Measurements from ENCODE around the gene LCE3B. TPM values are rescaled to one million over a fixed set of nuclear protein-coding genes. Genes with fewer than 3 reads are reported as not detected.
"Not testable (repeated sequence)": the region's sequence is repeated elsewhere in the genome, so short reads cannot be mapped to it uniquely, and the experiment has no call there.

LCE3B gene
- total RNA-seq, 1 experiment from 2014 or later, result not detected

DNA sequence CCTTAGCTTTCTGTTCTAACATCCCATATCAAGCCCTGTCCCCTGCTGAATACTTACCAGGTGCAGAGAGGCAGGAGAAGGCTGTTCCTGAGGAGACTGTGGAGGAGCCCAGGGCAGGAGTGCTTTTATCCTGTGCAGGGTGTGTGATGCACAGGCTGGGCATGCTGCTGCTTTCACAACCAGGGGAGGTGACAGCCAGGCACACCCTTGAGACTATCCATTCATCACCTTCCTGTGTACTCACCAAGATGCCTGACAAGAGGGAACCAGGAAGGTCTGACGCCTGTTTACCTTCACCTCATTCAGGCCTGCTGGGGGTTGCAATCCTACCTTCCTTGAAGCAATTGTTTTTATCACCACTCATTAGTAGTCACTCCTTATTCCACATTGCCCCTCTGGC, 46.9 kb upstream of the LCE3B start, which contains the start of gene LCE3E (continued):
- TF ChIP-seq, protein P1, sequence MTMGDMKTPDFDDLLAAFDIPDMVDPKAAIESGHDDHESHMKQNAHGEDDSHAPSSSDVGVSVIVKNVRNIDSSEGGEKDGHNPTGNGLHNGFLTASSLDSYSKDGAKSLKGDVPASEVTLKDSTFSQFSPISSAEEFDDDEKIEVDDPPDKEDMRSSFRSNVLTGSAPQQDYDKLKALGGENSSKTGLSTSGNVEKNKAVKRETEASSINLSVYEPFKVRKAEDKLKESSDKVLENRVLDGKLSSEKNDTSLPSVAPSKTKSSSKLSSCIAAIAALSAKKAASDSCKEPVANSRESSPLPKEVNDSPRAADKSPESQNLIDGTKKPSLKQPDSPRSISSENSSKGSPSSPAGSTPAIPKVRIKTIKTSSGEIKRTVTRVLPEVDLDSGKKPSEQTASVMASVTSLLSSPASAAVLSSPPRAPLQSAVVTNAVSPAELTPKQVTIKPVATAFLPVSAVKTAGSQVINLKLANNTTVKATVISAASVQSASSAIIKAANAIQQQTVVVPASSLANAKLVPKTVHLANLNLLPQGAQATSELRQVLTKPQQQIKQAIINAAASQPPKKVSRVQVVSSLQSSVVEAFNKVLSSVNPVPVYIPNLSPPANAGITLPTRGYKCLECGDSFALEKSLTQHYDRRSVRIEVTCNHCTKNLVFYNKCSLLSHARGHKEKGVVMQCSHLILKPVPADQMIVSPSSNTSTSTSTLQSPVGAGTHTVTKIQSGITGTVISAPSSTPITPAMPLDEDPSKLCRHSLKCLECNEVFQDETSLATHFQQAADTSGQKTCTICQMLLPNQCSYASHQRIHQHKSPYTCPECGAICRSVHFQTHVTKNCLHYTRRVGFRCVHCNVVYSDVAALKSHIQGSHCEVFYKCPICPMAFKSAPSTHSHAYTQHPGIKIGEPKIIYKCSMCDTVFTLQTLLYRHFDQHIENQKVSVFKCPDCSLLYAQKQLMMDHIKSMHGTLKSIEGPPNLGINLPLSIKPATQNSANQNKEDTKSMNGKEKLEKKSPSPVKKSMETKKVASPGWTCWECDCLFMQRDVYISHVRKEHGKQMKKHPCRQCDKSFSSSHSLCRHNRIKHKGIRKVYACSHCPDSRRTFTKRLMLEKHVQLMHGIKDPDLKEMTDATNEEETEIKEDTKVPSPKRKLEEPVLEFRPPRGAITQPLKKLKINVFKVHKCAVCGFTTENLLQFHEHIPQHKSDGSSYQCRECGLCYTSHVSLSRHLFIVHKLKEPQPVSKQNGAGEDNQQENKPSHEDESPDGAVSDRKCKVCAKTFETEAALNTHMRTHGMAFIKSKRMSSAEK (CRISPR knock-in tag; IDR thresholded peaks at IDR 0.05; ENCODE audit: borderline replicate concordance), result no peak
- TF ChIP-seq, protein P2, sequence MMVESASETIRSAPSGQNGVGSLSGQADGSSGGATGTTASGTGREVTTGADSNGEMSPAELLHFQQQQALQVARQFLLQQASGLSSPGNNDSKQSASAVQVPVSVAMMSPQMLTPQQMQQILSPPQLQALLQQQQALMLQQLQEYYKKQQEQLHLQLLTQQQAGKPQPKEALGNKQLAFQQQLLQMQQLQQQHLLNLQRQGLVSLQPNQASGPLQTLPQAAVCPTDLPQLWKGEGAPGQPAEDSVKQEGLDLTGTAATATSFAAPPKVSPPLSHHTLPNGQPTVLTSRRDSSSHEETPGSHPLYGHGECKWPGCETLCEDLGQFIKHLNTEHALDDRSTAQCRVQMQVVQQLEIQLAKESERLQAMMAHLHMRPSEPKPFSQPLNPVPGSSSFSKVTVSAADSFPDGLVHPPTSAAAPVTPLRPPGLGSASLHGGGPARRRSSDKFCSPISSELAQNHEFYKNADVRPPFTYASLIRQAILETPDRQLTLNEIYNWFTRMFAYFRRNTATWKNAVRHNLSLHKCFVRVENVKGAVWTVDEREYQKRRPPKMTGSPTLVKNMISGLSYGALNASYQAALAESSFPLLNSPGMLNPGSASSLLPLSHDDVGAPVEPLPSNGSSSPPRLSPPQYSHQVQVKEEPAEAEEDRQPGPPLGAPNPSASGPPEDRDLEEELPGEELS (CRISPR knock-in tag; IDR thresholded peaks at IDR 0.05), result no peak
- no peak for TF ChIP-seq SP1 (CRISPR knock-in tag; conservative IDR thresholded peaks at IDR 0.05)
- TF ChIP-seq, protein P3, sequence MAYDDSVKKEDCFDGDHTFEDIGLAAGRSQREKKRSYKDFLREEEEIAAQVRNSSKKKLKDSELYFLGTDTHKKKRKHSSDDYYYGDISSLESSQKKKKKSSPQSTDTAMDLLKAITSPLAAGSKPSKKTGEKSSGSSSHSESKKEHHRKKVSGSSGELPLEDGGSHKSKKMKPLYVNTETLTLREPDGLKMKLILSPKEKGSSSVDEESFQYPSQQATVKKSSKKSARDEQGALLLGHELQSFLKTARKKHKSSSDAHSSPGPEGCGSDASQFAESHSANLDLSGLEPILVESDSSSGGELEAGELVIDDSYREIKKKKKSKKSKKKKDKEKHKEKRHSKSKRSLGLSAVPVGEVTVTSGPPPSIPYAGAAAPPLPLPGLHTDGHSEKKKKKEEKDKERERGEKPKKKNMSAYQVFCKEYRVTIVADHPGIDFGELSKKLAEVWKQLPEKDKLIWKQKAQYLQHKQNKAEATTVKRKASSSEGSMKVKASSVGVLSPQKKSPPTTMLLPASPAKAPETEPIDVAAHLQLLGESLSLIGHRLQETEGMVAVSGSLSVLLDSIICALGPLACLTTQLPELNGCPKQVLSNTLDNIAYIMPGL (CRISPR knock-in tag; IDR thresholded peaks at IDR 0.05), result no peak
- TF ChIP-seq IRF2 (CRISPR knock-in tag; IDR thresholded peaks at IDR 0.05; ENCODE audit: borderline replicate concordance, low read depth), result no peak
- TF ChIP-seq ELF4 (CRISPR knock-in tag; IDR thresholded peaks at IDR 0.05; ENCODE audit: low read depth), result no peak
- no peak for TF ChIP-seq EMX1 (CRISPR knock-in tag; IDR thresholded peaks at IDR 0.05)

DNA sequence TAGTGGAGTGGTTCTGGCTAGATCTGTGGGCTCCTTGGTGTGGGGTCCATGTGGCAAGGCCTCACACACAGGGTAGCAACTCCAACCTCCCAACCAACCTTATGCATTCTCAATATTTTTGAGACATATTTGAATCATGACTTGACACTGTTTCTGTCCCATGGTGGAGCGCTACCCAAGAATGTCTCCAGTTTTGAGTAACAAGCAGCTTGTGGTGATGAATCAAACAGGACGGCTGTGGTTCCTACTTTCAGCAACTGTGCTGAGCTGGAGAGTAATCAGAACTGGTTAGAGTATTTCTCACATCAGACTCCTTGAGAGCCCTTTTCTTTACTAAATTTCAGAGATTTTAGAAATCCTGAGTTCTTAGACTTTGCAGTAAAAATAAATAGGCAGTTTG, 36.4 kb upstream of the LCE3B start:
- H3K27ac Mint-ChIP-seq, result no peak overlapping the region
- no peak overlapping the region for H3K4me3 Mint-ChIP-seq
- H3K9me3 Mint-ChIP-seq, result peaks cover 80% of the 10 kb centered on the region
- peaks cover 13% of the 10 kb centered on the region for H3K27me3 Mint-ChIP-seq (ENCODE audit: low read depth)
- ChIA-PET CTCF (no interaction called here), POLR2A (no interaction called here)
- H3K4me1 Mint-ChIP-seq, result no peaks in the 10 kb centered on the region
- TF ChIP-seq, protein P4, sequence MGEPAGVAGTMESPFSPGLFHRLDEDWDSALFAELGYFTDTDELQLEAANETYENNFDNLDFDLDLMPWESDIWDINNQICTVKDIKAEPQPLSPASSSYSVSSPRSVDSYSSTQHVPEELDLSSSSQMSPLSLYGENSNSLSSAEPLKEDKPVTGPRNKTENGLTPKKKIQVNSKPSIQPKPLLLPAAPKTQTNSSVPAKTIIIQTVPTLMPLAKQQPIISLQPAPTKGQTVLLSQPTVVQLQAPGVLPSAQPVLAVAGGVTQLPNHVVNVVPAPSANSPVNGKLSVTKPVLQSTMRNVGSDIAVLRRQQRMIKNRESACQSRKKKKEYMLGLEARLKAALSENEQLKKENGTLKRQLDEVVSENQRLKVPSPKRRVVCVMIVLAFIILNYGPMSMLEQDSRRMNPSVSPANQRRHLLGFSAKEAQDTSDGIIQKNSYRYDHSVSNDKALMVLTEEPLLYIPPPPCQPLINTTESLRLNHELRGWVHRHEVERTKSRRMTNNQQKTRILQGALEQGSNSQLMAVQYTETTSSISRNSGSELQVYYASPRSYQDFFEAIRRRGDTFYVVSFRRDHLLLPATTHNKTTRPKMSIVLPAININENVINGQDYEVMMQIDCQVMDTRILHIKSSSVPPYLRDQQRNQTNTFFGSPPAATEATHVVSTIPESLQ (CRISPR knock-in tag; IDR thresholded peaks at IDR 0.05), result no peak
- no peak for TF ChIP-seq FOXJ3 (CRISPR knock-in tag; IDR thresholded peaks at IDR 0.05; ENCODE audit: borderline replicate concordance)
- TF ChIP-seq NFE2L1 (CRISPR knock-in tag; IDR thresholded peaks at IDR 0.05), result no peak
- no peak for TF ChIP-seq CREB1 (CRISPR knock-in tag; IDR thresholded peaks at IDR 0.05)
- TF ChIP-seq, protein P5, sequence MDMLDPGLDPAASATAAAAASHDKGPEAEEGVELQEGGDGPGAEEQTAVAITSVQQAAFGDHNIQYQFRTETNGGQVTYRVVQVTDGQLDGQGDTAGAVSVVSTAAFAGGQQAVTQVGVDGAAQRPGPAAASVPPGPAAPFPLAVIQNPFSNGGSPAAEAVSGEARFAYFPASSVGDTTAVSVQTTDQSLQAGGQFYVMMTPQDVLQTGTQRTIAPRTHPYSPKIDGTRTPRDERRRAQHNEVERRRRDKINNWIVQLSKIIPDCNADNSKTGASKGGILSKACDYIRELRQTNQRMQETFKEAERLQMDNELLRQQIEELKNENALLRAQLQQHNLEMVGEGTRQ (CRISPR knock-in tag; IDR thresholded peaks at IDR 0.05), result no peak
- TF ChIP-seq GTF2I (CRISPR knock-in tag; conservative IDR thresholded peaks at IDR 0.05), result no peak
- no peak for TF ChIP-seq NFYB (CRISPR knock-in tag; conservative IDR thresholded peaks at IDR 0.05; ENCODE audit: low read depth)
- no peak for TF ChIP-seq ZNF423 (CRISPR knock-in tag; IDR thresholded peaks at IDR 0.05)
- no peak for TF ChIP-seq NR2C2 (CRISPR knock-in tag; IDR thresholded peaks at IDR 0.05)
- no peak for TF ChIP-seq SMAD3 (CRISPR knock-in tag; IDR thresholded peaks at IDR 0.05; ENCODE audit: borderline replicate concordance)
- TF ChIP-seq, protein P6, sequence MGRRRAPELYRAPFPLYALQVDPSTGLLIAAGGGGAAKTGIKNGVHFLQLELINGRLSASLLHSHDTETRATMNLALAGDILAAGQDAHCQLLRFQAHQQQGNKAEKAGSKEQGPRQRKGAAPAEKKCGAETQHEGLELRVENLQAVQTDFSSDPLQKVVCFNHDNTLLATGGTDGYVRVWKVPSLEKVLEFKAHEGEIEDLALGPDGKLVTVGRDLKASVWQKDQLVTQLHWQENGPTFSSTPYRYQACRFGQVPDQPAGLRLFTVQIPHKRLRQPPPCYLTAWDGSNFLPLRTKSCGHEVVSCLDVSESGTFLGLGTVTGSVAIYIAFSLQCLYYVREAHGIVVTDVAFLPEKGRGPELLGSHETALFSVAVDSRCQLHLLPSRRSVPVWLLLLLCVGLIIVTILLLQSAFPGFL (CRISPR knock-in tag; IDR thresholded peaks at IDR 0.05; ENCODE audit: borderline replicate concordance), result no peak
- TF ChIP-seq, protein P7, sequence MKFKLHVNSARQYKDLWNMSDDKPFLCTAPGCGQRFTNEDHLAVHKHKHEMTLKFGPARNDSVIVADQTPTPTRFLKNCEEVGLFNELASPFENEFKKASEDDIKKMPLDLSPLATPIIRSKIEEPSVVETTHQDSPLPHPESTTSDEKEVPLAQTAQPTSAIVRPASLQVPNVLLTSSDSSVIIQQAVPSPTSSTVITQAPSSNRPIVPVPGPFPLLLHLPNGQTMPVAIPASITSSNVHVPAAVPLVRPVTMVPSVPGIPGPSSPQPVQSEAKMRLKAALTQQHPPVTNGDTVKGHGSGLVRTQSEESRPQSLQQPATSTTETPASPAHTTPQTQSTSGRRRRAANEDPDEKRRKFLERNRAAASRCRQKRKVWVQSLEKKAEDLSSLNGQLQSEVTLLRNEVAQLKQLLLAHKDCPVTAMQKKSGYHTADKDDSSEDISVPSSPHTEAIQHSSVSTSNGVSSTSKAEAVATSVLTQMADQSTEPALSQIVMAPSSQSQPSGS (CRISPR knock-in tag; IDR thresholded peaks at IDR 0.05; ENCODE audit: borderline replicate concordance, low read depth), result no peak
- no peak for TF ChIP-seq RORB (CRISPR knock-in tag; IDR thresholded peaks at IDR 0.05)
- H3K36me3 Mint-ChIP-seq, result peaks cover 72% of the 10 kb centered on the region
- DNase-seq (ENCODE audit: low spot score) (no peak), ATAC-seq (no peak)

DNA sequence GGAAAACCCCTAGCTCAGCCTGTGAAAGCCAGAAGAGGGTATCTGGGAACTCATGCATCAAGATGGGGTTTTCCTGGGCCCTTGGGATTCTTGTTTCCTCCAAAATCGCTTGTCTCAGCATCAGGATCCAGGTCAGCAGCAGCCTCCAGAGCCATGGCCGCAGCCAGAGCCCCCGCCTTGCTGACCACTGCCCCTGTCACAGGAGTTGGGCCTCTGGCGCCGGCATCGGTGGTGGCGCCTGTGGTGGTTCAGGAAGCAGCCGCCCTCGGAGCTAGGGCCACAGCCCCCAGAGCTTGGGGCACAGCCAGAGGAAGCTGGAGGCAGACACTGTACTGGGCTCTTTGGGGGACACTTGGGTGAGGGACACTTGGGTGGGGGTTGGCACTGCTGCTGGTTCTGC, 34.1 kb upstream of the LCE3B start:
- Mint-ChIP-seq H3K9me3 (peaks cover 80% of the 10 kb centered on the region), H3K36me3 (peaks cover 74% of the 10 kb centered on the region)
- H3K27ac Mint-ChIP-seq; H3K27me3 Mint-ChIP-seq (ENCODE audit: low read depth); CTCF ChIA-PET; POLR2A ChIA-PET; DNase-seq (ENCODE audit: low spot score); H3K4me1 Mint-ChIP-seq; ATAC-seq; H3K4me3 Mint-ChIP-seq: not testable (repeated sequence)

Data from WTC11 (cell line).